ENCODE data around the gene MAPK10. TPM values are rescaled to one million over a fixed set of nuclear protein-coding genes. Genes with fewer than 3 reads are reported as not detected.

The MAPK10 gene
- total RNA-seq, 1 donor from 2014 or later, result 4.0 TPM

GRCh38 chr4:86132468-86132867 lies 227.4 kb downstream of the MAPK10 start:
- ATAC-seq (ENCODE audit: poor library complexity), result no peak

GRCh38 chr4:86131456-86131855 lies 228.4 kb downstream of the MAPK10 start:
- DNase-seq (no peak), ATAC-seq (ENCODE audit: poor library complexity) (no peak)
- intact Hi-C loops (cut with DNase I), result no loop called here

More at GRCh38 chr4:86132468-86132867, 227.4 kb downstream of the MAPK10 start:
- intact Hi-C loops (cut with DNase I), result no loop called here
- DNase-seq, result no peak

GRCh38 chr4:86130160-86130933 lies 229.5 kb downstream of the MAPK10 start:
- intact Hi-C loops (cut with DNase I), result no loop called here
- DNase-seq (no peak), ATAC-seq (ENCODE audit: poor library complexity) (no peak)

- ATAC-seq (ENCODE audit: poor library complexity) (no peak), DNase-seq (no peak)
- intact Hi-C loops (cut with DNase I), result no loop called here
Measured at GRCh38 chr4:86129546-86129945, 230.3 kb downstream of the MAPK10 start.

- DNase-seq (no peak), ATAC-seq (ENCODE audit: poor library complexity) (no peak)
- intact Hi-C loops (cut with DNase I), result no loop called here
Measured at GRCh38 chr4:86122404-86122803, 237.4 kb downstream of the MAPK10 start.

GRCh38 chr4:86118711-86119110 lies 241.1 kb downstream of the MAPK10 start:
- DNase-seq (no peak), ATAC-seq (ENCODE audit: poor library complexity) (no peak)
- intact Hi-C loops (cut with DNase I), result no loop called here

- intact Hi-C loops (cut with DNase I), result no loop called here
- no peak for DNase-seq
- no peak for ATAC-seq (ENCODE audit: poor library complexity)
Measured at GRCh38 chr4:86117705-86118302, 242.0 kb downstream of the MAPK10 start.

- no peak for ATAC-seq (ENCODE audit: poor library complexity)
- intact Hi-C loops (cut with DNase I), result no loop called here
- DNase-seq, result no peak
Measured at GRCh38 chr4:86114563-86114962, 245.3 kb downstream of the MAPK10 start.

- DNase-seq (no peak), ATAC-seq (ENCODE audit: poor library complexity) (no peak)
- intact Hi-C loops (cut with DNase I), result no loop called here
Measured at GRCh38 chr4:86108834-86109233, 251.0 kb downstream of the MAPK10 start.

- intact Hi-C loops (cut with DNase I), result no loop called here
- ATAC-seq (ENCODE audit: poor library complexity) (no peak), DNase-seq (no peak)
Measured at GRCh38 chr4:86108137-86108536, 251.7 kb downstream of the MAPK10 start.

- ATAC-seq (ENCODE audit: poor library complexity) (no peak), DNase-seq (no peak)
- intact Hi-C loops (cut with DNase I), result no loop called here
Measured at GRCh38 chr4:86107112-86107511, 252.7 kb downstream of the MAPK10 start.

- intact Hi-C loops (cut with DNase I), result no loop called here
- DNase-seq (no peak), ATAC-seq (ENCODE audit: poor library complexity) (no peak)
Measured at GRCh38 chr4:86106475-86106874, 253.4 kb downstream of the MAPK10 start.

GRCh38 chr4:86101841-86102240 lies 258.0 kb downstream of the MAPK10 start:
- ATAC-seq (ENCODE audit: poor library complexity) (no peak), DNase-seq (no peak)
- intact Hi-C loops (cut with DNase I), result no loop called here

- DNase-seq (no peak), ATAC-seq (ENCODE audit: poor library complexity) (no peak)
- intact Hi-C loops (cut with DNase I), result no loop called here
Measured at GRCh38 chr4:86101410-86101809, 258.4 kb downstream of the MAPK10 start.

GRCh38 chr4:86100539-86101215 lies 259.2 kb downstream of the MAPK10 start:
- intact Hi-C loops (cut with DNase I), result no loop called here
- no peak for ATAC-seq (ENCODE audit: poor library complexity)
- no peak for DNase-seq

GRCh38 chr4:86099348-86099747 lies 260.5 kb downstream of the MAPK10 start:
- DNase-seq (no peak), ATAC-seq (ENCODE audit: poor library complexity) (no peak)
- intact Hi-C loops (cut with DNase I), result no loop called here

GRCh38 chr4:86098691-86099090 lies 261.2 kb downstream of the MAPK10 start:
- no peak for ATAC-seq (ENCODE audit: poor library complexity)
- DNase-seq, result no peak
- intact Hi-C loops (cut with DNase I), result no loop called here

- intact Hi-C loops (cut with DNase I), result no loop called here
- ATAC-seq (ENCODE audit: poor library complexity) (no peak), DNase-seq (no peak)
Measured at GRCh38 chr4:86096373-86096772, 263.5 kb downstream of the MAPK10 start.

GRCh38 chr4:86092684-86093083 lies 267.2 kb downstream of the MAPK10 start:
- intact Hi-C loops (cut with DNase I), result no loop called here
- no peak for ATAC-seq (ENCODE audit: poor library complexity)
- DNase-seq, result no peak

- no peak for DNase-seq
- intact Hi-C loops (cut with DNase I), result no loop called here
- ATAC-seq (ENCODE audit: poor library complexity), result no peak
Measured at GRCh38 chr4:86091201-86091600, 268.7 kb downstream of the MAPK10 start.
